Spleen (tissue), 11 donors: Measurements from ENCODE around the gene PINK1. TPM values are rescaled to one million over a fixed set of nuclear protein-coding genes. Genes with fewer than 3 reads are reported as not detected.

Source experiments
- DNase-seq: peaks from one replicate; pipeline ENCODE4 v3.0.0-alpha.2; 2020
- H3K27ac ChIP-seq, 8 donors: fragments of 200-600 bp; sonication (generic) in 7 of 8; 1 replicate in 4 of 8; 2 replicates in 4 of 8; pipeline versions ENCODE4 v1.5.0 to v1.8.0; 2016 to 2021; ENCODE audit warnings: inconsistent platforms in 4 of 8, mild to moderate bottlenecking in 4 of 8, moderate library complexity in 1 of 8
- H3K27me3 ChIP-seq, 7 donors: fragments of 200-600 bp; sonication (generic) in 6 of 7; replicated peaks in 1 of 7; 1 replicate in 4 of 7; 2 replicates in 3 of 7; pipeline versions ENCODE4 v1.5.0 to v1.8.0; 2016 to 2021; ENCODE audit warnings: inconsistent platforms in 3 of 7, mild to moderate bottlenecking in 1 of 7
- H3K36me3 ChIP-seq, 6 donors: fragments of 200-600 bp; sonication (generic) in 5 of 6; 1 replicate in 4 of 6; 2 replicates in 2 of 6; pipeline versions ENCODE4 v1.5.0 to v1.8.0; 2016 to 2021; ENCODE audit warnings: inconsistent platforms in 2 of 6
- H3K4me1 ChIP-seq, 6 donors: fragments of 200-600 bp; sonication (generic) in 5 of 6; 1 replicate in 3 of 6; 2 replicates in 3 of 6; pipeline versions ENCODE4 v1.5.0 to v1.8.0; 2016 to 2021; ENCODE audit warnings: inconsistent platforms in 3 of 6
- H3K4me3 ChIP-seq, 8 donors: fragments of 200-600 bp; sonication (generic) in 7 of 8; 1 replicate in 4 of 8; 2 replicates in 4 of 8; pipeline versions ENCODE4 v1.5.0 to v1.8.0; 2016 to 2021; ENCODE audit warnings: inconsistent platforms in 4 of 8, mild to moderate bottlenecking in 4 of 8, moderate library complexity in 2 of 8
- H3K9me3 ChIP-seq, 8 donors: fragments of 200-600 bp; sonication (generic) in 7 of 8; 1 replicate in 4 of 8; 2 replicates in 4 of 8; pipeline versions ENCODE4 v1.5.0 to v1.8.0; 2016 to 2021; ENCODE audit warnings: inconsistent platforms in 4 of 8
- POLR2A ChIP-seq, 3 donors: fragments of 450-650 bp; IDR thresholded peaks; one replicate each; pipeline ENCODE4 v1.5.1; 2017; ENCODE audit warnings: antibody characterized with exemption in 3 of 3, mild to moderate bottlenecking in 1 of 3
- POLR2AphosphoS5 ChIP-seq, 3 donors: sonication (generic); formaldehyde crosslinking; IDR thresholded peaks; one replicate each; pipeline ENCODE4 v1.5.1; 2017; ENCODE audit warnings: antibody characterized with exemption in 3 of 3
- WGBS, 5 donors: extraction: QIAGEN DNeasy Blood & Tissue Kit in 3 of 5; methylation state at CpG; one replicate each; pipeline versions ENCODE4 v1.1.5 to v1.1.7; 2013 to 2018; 5-methylcytosine and 5-hydroxymethylcytosine counted together
- intact Hi-C: fragments of 100-400 bp; cut with DNase I; formaldehyde crosslinking; loops from one replicate; pipeline ENCODE4 v1.15.0; 2023; ENCODE audit warnings: low total_unique reads
- polyA plus RNA-seq, 3 donors: library from polyadenylated mRNA; stranded (reverse); fragments of 200-250 nt; gene quantifications; one replicate each; pipeline ENCODE4 v1.2.1, GENCODE V29; 2013
- total RNA-seq, 7 donors: library from RNA; depleted of rRNA in 3 of 7; stranded (reverse); fragments of >200 nt in 3 of 7; fragmentation: NEBNext Ultra II Directional in 4 of 7; extraction: Animal tissue kit (Norgen Biotek cat#: 25700) in 4 of 7; gene quantifications; one replicate each; pipeline versions ENCODE4 v1.1.0 to v1.2.1, GENCODE V29; 2016 to 2021
- TF ChIP-seq, protein P1 (sequence below), 11 experiments: fragments of 200-600 bp in 7 of 11; fragments of 450-650 bp in 4 of 11; sonication (generic) in 4 of 11; IDR thresholded peaks in 8 of 11; conservative IDR thresholded peaks in 3 of 11; 1 replicate in 7 of 11; 2 replicates in 4 of 11; pipeline versions ENCODE4 v1.4.0 to v1.8.0; 2016 to 2021; ENCODE audit warnings: antibody characterized with exemption in 11 of 11, inconsistent platforms in 4 of 11, mild to moderate bottlenecking in 1 of 11
- donor health status: healthy with polysubstance abuse.
- donor health status: DM: no; HTN: no; CAD: no; lungs with moderate emphysema.
- donor health status: DM: no; HTN: no; CAD: no.
- donor health status: Bipolar disorder and iron deficiency.
- donor health status: healthy.
- donor health status: DM: no; HTN: no; CAD: no.
- donor health status: DM: yes; HTN: yes; CAD: no.

Gene PINK1
- total and polyA plus RNA-seq, 10 donors = 20.3 to 73.4 (median 47.9) TPM

- WGBS, 5 donors = 66 to 76% (median 69%) methylated on average over 4 to 6 of the region's 6 CpGs
These were observed 9.8 kb downstream of the PINK1 start for GRCh38 chr1:20643080-20643479.

DNA sequence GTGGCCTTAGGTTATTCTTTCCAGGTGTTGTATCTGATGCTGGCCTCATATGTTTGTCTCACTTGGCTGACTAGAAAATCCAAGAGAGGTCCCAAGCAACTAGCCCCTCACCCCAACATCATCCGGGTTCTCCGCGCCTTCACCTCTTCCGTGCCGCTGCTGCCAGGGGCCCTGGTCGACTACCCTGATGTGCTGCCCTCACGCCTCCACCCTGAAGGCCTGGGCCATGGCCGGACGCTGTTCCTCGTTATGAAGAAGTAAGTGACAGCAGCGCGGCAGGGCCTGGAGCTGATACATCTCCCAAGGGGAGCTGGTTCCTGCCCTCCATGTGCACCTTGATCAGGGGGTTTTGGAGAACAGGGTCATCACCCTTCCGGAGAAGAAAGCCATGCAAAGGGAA, 11.2 kb downstream of the PINK1 start:
- 88 to 97% (median 92%) methylated on average over 12 to 13 of the region's 13 CpGs for WGBS, 5 donors
- TF ChIP-seq POLR2AphosphoS5 (IDR thresholded peaks at IDR 0.05) = peak in 2 of 3 donors; percentile 16 to 65
- TF ChIP-seq, protein P1, sequence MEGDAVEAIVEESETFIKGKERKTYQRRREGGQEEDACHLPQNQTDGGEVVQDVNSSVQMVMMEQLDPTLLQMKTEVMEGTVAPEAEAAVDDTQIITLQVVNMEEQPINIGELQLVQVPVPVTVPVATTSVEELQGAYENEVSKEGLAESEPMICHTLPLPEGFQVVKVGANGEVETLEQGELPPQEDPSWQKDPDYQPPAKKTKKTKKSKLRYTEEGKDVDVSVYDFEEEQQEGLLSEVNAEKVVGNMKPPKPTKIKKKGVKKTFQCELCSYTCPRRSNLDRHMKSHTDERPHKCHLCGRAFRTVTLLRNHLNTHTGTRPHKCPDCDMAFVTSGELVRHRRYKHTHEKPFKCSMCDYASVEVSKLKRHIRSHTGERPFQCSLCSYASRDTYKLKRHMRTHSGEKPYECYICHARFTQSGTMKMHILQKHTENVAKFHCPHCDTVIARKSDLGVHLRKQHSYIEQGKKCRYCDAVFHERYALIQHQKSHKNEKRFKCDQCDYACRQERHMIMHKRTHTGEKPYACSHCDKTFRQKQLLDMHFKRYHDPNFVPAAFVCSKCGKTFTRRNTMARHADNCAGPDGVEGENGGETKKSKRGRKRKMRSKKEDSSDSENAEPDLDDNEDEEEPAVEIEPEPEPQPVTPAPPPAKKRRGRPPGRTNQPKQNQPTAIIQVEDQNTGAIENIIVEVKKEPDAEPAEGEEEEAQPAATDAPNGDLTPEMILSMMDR (IDR thresholded peaks at IDR 0.05 in 8 of 11, conservative IDR thresholded peaks at IDR 0.05 in 3 of 11) = no peak
- intact Hi-C loops = no loop called here
- Histone ChIP-seq H3K4me3 (no peak overlapping the region), H3K9me3 (no peaks in the 10 kb centered on the region), H3K36me3 (peaks cover 0 to 100% (median 67%) of the 10 kb centered on the region in 6 donors), H3K27me3 (no peaks in the 10 kb centered on the region), H3K27ac (no peak overlapping the region), H3K4me1 (peaks cover 0 to 9% (median 5%) of the 10 kb centered on the region in 6 donors)
- no peak for DNase-seq

More at GRCh38 chr1:20643080-20643479, 9.8 kb downstream of the PINK1 start:
- Histone ChIP-seq H3K4me1 (peaks cover 0 to 9% (median 5%) of the 10 kb centered on the region in 6 donors), H3K36me3 (peaks cover 0 to 100% (median 65%) of the 10 kb centered on the region in 6 donors), H3K9me3 (no peaks in the 10 kb centered on the region), H3K27me3 (no peaks in the 10 kb centered on the region), H3K4me3 (no peak overlapping the region), H3K27ac (no peak overlapping the region)
- intact Hi-C loops = no loop called here
- no peak for DNase-seq
- TF ChIP-seq POLR2A (IDR thresholded peaks at IDR 0.05) (no peak), POLR2AphosphoS5 (IDR thresholded peaks at IDR 0.05) (peak in 2 of 3 donors; percentile 26 to 50)
- TF ChIP-seq, protein P1 (IDR thresholded peaks at IDR 0.05 in 8 of 11, conservative IDR thresholded peaks at IDR 0.05 in 3 of 11) = no peak

DNA sequence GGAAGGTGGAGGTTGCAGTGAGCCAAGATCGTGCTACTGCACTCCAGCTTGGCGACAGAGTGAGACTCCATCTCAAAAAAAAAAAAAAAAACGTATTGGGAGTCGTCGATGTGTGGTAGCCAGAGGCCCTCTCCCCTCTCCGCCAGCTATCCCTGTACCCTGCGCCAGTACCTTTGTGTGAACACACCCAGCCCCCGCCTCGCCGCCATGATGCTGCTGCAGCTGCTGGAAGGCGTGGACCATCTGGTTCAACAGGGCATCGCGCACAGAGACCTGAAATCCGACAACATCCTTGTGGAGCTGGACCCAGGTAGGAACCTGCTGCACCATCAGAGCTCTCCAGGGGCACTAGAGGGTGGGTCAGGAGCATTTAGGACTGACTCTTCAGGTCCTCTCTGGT, 12.2 kb downstream of the PINK1 start:
- Histone ChIP-seq H3K4me3 (no peak overlapping the region), H3K4me1 (peaks cover 0 to 1% (median 0%) of the 10 kb centered on the region in 6 donors), H3K27ac (no peak overlapping the region), H3K27me3 (no peaks in the 10 kb centered on the region), H3K9me3 (no peaks in the 10 kb centered on the region), H3K36me3 (peaks cover 0 to 100% (median 74%) of the 10 kb centered on the region in 6 donors)
- 85 to 92% (median 87%) methylated on average over 13 to 14 of the region's 14 CpGs for WGBS, 5 donors
- TF ChIP-seq, protein P1 (IDR thresholded peaks at IDR 0.05 in 8 of 11, conservative IDR thresholded peaks at IDR 0.05 in 3 of 11) = no peak
- peak in 2 of 3 donors; percentile 15 to 58 for TF ChIP-seq POLR2AphosphoS5 (IDR thresholded peaks at IDR 0.05)
- intact Hi-C loops = no loop called here
- DNase-seq = no peak

DNA sequence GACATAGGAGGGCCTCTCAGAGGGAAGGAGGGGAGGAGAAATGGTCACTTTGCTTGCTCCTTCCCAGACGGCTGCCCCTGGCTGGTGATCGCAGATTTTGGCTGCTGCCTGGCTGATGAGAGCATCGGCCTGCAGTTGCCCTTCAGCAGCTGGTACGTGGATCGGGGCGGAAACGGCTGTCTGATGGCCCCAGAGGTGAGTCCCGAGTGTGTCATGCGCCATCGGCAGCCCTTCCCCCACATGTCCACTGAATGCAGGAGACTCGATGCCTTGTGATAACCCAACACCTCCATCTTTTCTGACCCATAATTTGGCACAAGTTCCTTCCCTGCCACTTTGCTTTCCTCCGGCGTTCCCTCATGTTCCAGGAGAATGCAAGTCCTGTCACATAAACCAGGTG, 15.2 kb downstream of the PINK1 start:
- H3K9me3 ChIP-seq = no peaks in the 10 kb centered on the region
- WGBS, 5 donors = 90 to 94% (median 91%) methylated on average over 12 to 13 of the region's 13 CpGs
- no peak overlapping the region for H3K4me3 ChIP-seq
- H3K27me3 ChIP-seq = no peaks in the 10 kb centered on the region
- no peak for DNase-seq
- H3K36me3 ChIP-seq = peaks cover 0 to 100% (median 80%) of the 10 kb centered on the region in 6 donors
- intact Hi-C loops = no loop called here
- H3K4me1 ChIP-seq = peaks cover 0 to under 1% (median 0%) of the 10 kb centered on the region in 6 donors
- peak in 2 of 3 donors; percentile 15 to 59 for TF ChIP-seq POLR2AphosphoS5 (IDR thresholded peaks at IDR 0.05)
- TF ChIP-seq, protein P1 (IDR thresholded peaks at IDR 0.05 in 8 of 11, conservative IDR thresholded peaks at IDR 0.05 in 3 of 11) = no peak
- no peak overlapping the region for H3K27ac ChIP-seq
